SK-N-SH (cell line): ENCODE measurements around the gene ABHD8.

ENCODE experiments used
- FOXM1 ChIP-seq: IDR thresholded peaks from 2 replicates; pipeline ENCODE4 v1.4.0; 2012; ENCODE audit warnings: low read depth, mild to moderate bottlenecking
- POLR2AphosphoS5 ChIP-seq: IDR thresholded peaks from 2 replicates; pipeline ENCODE4 v1.6.1; 2012; ENCODE audit warnings: low read depth, low read length

DNA sequence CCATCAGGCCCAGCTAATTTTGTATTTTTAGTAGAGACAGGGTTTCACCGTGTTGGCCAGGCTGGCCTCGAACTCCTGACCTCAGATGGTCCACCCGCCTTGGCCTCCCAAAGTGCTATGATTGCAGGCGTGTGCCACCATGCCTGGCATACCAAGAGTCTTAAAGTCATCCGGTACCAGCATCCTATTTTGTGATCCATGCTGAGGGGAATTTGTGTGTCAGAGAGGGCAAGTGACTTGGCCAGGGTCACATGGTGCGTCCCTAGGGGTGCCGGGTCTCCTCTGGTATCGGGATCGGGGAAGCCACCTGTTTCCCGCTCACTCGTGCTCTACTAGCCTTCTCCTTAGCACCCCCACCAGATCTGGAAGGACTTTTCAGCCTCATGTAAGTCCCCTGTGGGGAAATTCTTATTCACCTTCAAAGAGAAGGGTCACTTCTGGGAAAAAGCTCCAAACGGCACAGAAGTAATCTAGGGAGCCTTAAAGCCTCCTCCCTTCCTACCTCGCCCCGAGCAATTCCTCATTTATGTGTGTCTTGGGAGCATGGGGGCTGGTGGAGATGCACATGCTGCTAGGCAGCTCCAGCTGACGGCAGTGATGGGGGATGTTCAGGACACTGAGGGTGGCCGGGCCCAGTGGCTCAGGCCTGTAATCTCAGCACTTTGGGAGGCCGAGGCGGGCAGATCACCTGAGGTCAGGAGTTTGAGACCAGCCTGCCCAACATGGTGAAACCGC is 27.6 kb downstream of the ABHD8 start:
- TF ChIP-seq POLR2AphosphoS5 (no peak), FOXM1 (no peak)
